Suprapubic skin (tissue), 3 donors: ENCODE measurements around the gene ZBTB17.

Experiments used
- CTCF ChIP-seq, 2 donors: fragments of 200-600 bp in 1 of 2; fragments of 450-650 bp in 1 of 2; sonication (generic) in 1 of 2; IDR thresholded peaks; one replicate each; pipeline ENCODE4 v1.5.1; 2016 to 2019; ENCODE audit warnings: antibody characterized with exemption in 2 of 2, mild to moderate bottlenecking in 1 of 2, moderate library complexity in 1 of 2
- EP300 ChIP-seq: sonication (generic); formaldehyde crosslinking; IDR thresholded peaks from one replicate; pipeline ENCODE4 v1.6.1; 2017; ENCODE audit warnings: antibody characterized with exemption
- POLR2A ChIP-seq, 2 donors: fragments of 450-650 bp; IDR thresholded peaks; one replicate each; pipeline ENCODE4 v1.6.1; 2017; ENCODE audit warnings: antibody characterized with exemption in 2 of 2, mild to moderate bottlenecking in 2 of 2, moderate library complexity in 2 of 2

- TF ChIP-seq CTCF (IDR thresholded peaks at IDR 0.05) = no peak
- TF ChIP-seq POLR2A (IDR thresholded peaks at IDR 0.05) = no peak
- no peak for TF ChIP-seq EP300
These were observed 36.5 kb downstream of the ZBTB17 start for GRCh38 chr1:15939181-15940109.
